ENCODE measurements around the gene SLC29A1. TPM values are rescaled to one million over a fixed set of nuclear protein-coding genes. Genes with fewer than 3 reads are reported as not detected.
A peak's percentile ranks its signal among the peaks of the same experiment; 100 is the strongest.

SLC29A1 gene
- total and polyA plus RNA-seq, 9 of the 15 experiments (the other 6 are each of a cell fraction or from before 2014, with no cell fraction given), result 18.9 to 170 (median 57.7) TPM

DNA sequence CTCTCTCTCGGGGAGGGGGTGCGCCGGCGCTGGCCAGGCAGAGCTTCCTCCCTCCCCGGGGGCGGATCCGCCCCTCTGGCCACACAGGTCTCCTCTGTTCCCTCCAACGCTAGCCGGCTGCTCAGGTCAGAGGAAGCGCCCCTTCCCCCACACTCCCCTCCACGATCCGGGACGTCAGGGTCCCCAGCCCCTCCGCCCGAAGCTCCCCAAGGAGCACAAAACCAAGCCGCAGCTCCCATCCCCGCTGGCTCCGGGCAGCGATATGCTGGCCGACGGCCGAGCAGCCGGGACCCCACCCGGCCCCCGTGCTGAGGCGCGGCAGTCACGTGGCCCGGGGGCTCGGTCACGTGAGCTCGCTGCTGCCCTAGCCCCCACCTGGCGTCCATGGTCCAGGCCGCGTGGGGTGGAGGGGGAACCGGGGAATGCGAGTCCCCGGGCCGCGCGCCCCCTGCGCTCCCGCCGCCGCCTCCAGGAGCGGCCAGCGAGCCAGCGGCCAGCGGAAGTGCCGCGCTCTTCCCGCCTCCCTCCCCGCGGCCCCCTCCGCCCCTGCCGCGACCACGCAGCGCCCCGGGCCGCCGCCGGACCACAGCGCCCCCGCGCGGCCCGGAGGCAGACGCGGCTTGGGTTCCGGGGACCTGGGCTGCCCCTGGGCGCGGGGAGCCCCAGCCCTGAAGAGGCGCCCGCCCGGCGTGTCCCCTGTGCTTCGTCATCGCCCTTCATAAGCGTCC lies 33.8 kb downstream of the SLC29A1 start, which contains the start of gene SLC35B2 (continued):
- TF ChIP-seq, protein P1, sequence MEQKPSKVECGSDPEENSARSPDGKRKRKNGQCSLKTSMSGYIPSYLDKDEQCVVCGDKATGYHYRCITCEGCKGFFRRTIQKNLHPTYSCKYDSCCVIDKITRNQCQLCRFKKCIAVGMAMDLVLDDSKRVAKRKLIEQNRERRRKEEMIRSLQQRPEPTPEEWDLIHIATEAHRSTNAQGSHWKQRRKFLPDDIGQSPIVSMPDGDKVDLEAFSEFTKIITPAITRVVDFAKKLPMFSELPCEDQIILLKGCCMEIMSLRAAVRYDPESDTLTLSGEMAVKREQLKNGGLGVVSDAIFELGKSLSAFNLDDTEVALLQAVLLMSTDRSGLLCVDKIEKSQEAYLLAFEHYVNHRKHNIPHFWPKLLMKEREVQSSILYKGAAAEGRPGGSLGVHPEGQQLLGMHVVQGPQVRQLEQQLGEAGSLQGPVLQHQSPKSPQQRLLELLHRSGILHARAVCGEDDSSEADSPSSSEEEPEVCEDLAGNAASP (IDR thresholded peaks at IDR 0.05), result no peak
- TF ChIP-seq, protein P2, sequence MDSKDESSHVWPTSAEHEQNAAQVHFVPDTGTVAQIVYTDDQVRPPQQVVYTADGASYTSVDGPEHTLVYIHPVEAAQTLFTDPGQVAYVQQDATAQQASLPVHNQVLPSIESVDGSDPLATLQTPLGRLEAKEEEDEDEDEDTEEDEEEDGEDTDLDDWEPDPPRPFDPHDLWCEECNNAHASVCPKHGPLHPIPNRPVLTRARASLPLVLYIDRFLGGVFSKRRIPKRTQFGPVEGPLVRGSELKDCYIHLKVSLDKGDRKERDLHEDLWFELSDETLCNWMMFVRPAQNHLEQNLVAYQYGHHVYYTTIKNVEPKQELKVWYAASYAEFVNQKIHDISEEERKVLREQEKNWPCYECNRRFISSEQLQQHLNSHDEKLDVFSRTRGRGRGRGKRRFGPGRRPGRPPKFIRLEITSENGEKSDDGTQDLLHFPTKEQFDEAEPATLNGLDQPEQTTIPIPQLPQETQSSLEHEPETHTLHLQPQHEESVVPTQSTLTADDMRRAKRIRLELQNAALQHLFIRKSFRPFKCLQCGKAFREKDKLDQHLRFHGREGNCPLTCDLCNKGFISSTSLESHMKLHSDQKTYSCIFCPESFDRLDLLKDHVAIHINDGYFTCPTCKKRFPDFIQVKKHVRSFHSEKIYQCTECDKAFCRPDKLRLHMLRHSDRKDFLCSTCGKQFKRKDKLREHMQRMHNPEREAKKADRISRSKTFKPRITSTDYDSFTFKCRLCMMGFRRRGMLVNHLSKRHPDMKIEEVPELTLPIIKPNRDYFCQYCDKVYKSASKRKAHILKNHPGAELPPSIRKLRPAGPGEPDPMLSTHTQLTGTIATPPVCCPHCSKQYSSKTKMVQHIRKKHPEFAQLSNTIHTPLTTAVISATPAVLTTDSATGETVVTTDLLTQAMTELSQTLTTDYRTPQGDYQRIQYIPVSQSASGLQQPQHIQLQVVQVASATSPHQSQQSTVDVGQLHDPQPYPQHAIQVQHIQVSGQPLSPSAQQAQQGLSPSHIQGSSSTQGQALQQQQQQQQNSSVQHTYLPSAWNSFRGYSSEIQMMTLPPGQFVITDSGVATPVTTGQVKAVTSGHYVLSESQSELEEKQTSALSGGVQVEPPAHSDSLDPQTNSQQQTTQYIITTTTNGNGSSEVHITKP (IDR thresholded peaks at IDR 0.05; ENCODE audit: partially characterized antibody), result peak; percentile 36
- TF ChIP-seq MIER1 (IDR thresholded peaks at IDR 0.05; ENCODE audit: low read depth), result no peak; the same call in 1 of the 2 replicates
- 0 out of 2 replicates have a peak, but pooled peaks have one; percentile 19 for TF ChIP-seq OTX1 (CRISPR knock-in tag; IDR thresholded peaks at IDR 0.05)
- TF ChIP-seq, protein P3, sequence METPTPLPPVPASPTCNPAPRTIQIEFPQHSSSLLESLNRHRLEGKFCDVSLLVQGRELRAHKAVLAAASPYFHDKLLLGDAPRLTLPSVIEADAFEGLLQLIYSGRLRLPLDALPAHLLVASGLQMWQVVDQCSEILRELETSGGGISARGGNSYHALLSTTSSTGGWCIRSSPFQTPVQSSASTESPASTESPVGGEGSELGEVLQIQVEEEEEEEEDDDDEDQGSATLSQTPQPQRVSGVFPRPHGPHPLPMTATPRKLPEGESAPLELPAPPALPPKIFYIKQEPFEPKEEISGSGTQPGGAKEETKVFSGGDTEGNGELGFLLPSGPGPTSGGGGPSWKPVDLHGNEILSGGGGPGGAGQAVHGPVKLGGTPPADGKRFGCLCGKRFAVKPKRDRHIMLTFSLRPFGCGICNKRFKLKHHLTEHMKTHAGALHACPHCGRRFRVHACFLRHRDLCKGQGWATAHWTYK (CRISPR knock-in tag; IDR thresholded peaks at IDR 0.05), result peak; percentile 74; the same call in 1 of the 2 replicates
- no peak for TF ChIP-seq BDP1 (IDR thresholded peaks at IDR 0.05; ENCODE audit: insufficient read depth, insufficient read length)
- TF ChIP-seq SMARCE1 (IDR thresholded peaks at IDR 0.05), result peak; percentile 65
- TF ChIP-seq POU5F1 (IDR thresholded peaks at IDR 0.05; ENCODE audit: borderline replicate concordance, low read depth, low read length, partially characterized antibody), result no peak
- no peak for TF ChIP-seq TCF7 (IDR thresholded peaks at IDR 0.05; ENCODE audit: borderline replicate concordance)
- no peak for TF ChIP-seq SMARCA5 (IDR thresholded peaks at IDR 0.05)
- no peak for TF ChIP-seq STAT5B (CRISPR knock-in tag; IDR thresholded peaks at IDR 0.05)
- no peak for TF ChIP-seq CHD4 (IDR thresholded peaks at IDR 0.05; ENCODE audit: insufficient read depth, insufficient replicate concordance, low read depth, low read length, poor library complexity, severe bottlenecking)
- TF ChIP-seq RB1 (IDR thresholded peaks at IDR 0.05; ENCODE audit: low read depth), result peak; percentile 95
- peak; percentile 44 for TF ChIP-seq ARID1B (IDR thresholded peaks at IDR 0.05)
- TF ChIP-seq, protein P4, sequence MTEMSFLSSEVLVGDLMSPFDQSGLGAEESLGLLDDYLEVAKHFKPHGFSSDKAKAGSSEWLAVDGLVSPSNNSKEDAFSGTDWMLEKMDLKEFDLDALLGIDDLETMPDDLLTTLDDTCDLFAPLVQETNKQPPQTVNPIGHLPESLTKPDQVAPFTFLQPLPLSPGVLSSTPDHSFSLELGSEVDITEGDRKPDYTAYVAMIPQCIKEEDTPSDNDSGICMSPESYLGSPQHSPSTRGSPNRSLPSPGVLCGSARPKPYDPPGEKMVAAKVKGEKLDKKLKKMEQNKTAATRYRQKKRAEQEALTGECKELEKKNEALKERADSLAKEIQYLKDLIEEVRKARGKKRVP (CRISPR knock-in tag; IDR thresholded peaks at IDR 0.05), result no peak
- TF ChIP-seq TAF1 (IDR thresholded peaks at IDR 0.05; ENCODE audit: control insufficient read depth, extremely low read depth, insufficient read depth, low read length, severe bottlenecking), result peak; percentile 66
- TF ChIP-seq, protein P5, sequence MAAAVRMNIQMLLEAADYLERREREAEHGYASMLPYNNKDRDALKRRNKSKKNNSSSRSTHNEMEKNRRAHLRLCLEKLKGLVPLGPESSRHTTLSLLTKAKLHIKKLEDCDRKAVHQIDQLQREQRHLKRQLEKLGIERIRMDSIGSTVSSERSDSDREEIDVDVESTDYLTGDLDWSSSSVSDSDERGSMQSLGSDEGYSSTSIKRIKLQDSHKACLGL (CRISPR knock-in tag; IDR thresholded peaks at IDR 0.05; ENCODE audit: borderline replicate concordance, poor library complexity, severe bottlenecking), result peak; percentile 85
- no peak for TF ChIP-seq SLC30A9 (CRISPR knock-in tag; IDR thresholded peaks at IDR 0.05)
- peak; percentile 75 for TF ChIP-seq POLR2A (conservative IDR thresholded peaks at IDR 0.05)
- TF ChIP-seq CCNT2 (IDR thresholded peaks at IDR 0.05; ENCODE audit: borderline replicate concordance, extremely low read depth, insufficient read length, low read depth, low read length), result peak; percentile 93
- TF ChIP-seq YBX1 (IDR thresholded peaks at IDR 0.05), result no peak
